ENCODE measurements around the gene EPHA6.

Gene EPHA6

GRCh38 chr3:97043411-97043810 lies 229.0 kb downstream of the EPHA6 start:
- Histone ChIP-seq H3K4me3 (ENCODE audit: low read depth, low read length) (no peak overlapping the region), H3K27me3 (ENCODE audit: insufficient read depth, low read depth, severe bottlenecking) (no peaks in the 10 kb centered on the region), H3K27ac (no peak overlapping the region), H3K9me3 (ENCODE audit: severe bottlenecking) (no peaks in the 10 kb centered on the region), H3K36me3 (no peaks in the 10 kb centered on the region)
- TF ChIP-seq CTCF (IDR thresholded peaks at IDR 0.05; ENCODE audit: low read depth, low read length): no peak
- DNase-seq: no peak

DNA sequence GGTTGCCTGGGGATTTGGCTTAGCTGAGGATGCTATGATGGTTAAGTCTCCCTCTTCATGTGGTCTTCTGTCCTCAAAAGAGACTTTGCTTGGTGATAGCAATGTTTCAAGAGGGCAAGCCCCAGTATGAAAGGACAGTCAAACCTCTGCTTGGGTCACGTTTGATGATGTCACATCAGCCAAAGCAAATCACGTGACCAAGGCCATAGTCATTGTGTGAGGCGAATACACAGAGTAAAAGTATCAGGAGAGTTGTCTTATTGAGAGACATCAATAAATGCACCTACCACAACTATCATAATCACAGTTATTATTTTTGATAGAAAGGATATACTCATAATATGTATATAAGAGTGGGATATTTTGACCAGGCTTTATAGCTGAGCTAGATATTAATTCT lies 243.0 kb downstream of the EPHA6 start:
- Histone ChIP-seq H3K27me3 (ENCODE audit: insufficient read depth, low read depth, severe bottlenecking) (no peaks in the 10 kb centered on the region), H3K9me3 (ENCODE audit: severe bottlenecking) (no peaks in the 10 kb centered on the region), H3K36me3 (no peaks in the 10 kb centered on the region), H3K27ac (no peak overlapping the region), H3K4me3 (ENCODE audit: low read depth, low read length) (no peak overlapping the region)
- no peak for TF ChIP-seq CTCF (IDR thresholded peaks at IDR 0.05; ENCODE audit: low read depth, low read length)
- no peak for DNase-seq

GRCh38 chr3:97059168-97059567 lies 244.8 kb downstream of the EPHA6 start:
- no peaks in the 10 kb centered on the region for H3K36me3 ChIP-seq
- H3K9me3 ChIP-seq (ENCODE audit: severe bottlenecking): no peaks in the 10 kb centered on the region
- TF ChIP-seq CTCF (IDR thresholded peaks at IDR 0.05; ENCODE audit: low read depth, low read length): no peak
- H3K27ac ChIP-seq: no peak overlapping the region
- no peak for DNase-seq
- H3K27me3 ChIP-seq (ENCODE audit: insufficient read depth, low read depth, severe bottlenecking): no peaks in the 10 kb centered on the region
- H3K4me3 ChIP-seq (ENCODE audit: low read depth, low read length): no peak overlapping the region

GRCh38 chr3:97066531-97066930 lies 252.1 kb downstream of the EPHA6 start:
- TF ChIP-seq CTCF (IDR thresholded peaks at IDR 0.05; ENCODE audit: low read depth, low read length): no peak
- no peaks in the 10 kb centered on the region for H3K9me3 ChIP-seq (ENCODE audit: severe bottlenecking)
- no peak for DNase-seq
- no peaks in the 10 kb centered on the region for H3K27me3 ChIP-seq (ENCODE audit: insufficient read depth, low read depth, severe bottlenecking)
- H3K27ac ChIP-seq: no peak overlapping the region
- no peaks in the 10 kb centered on the region for H3K36me3 ChIP-seq
- no peak overlapping the region for H3K4me3 ChIP-seq (ENCODE audit: low read depth, low read length)

- Histone ChIP-seq H3K27me3 (ENCODE audit: insufficient read depth, low read depth, severe bottlenecking) (no peaks in the 10 kb centered on the region), H3K9me3 (ENCODE audit: severe bottlenecking) (no peaks in the 10 kb centered on the region), H3K36me3 (no peaks in the 10 kb centered on the region), H3K27ac (no peak overlapping the region), H3K4me3 (ENCODE audit: low read depth, low read length) (no peak overlapping the region)
- TF ChIP-seq CTCF (IDR thresholded peaks at IDR 0.05; ENCODE audit: low read depth, low read length): no peak
- DNase-seq: no peak
Measured at GRCh38 chr3:97070302-97070701, 255.9 kb downstream of the EPHA6 start.

GRCh38 chr3:97074546-97074945 lies 260.2 kb downstream of the EPHA6 start:
- H3K9me3 ChIP-seq (ENCODE audit: severe bottlenecking): no peaks in the 10 kb centered on the region
- no peaks in the 10 kb centered on the region for H3K36me3 ChIP-seq
- no peak overlapping the region for H3K27ac ChIP-seq
- DNase-seq: no peak
- H3K27me3 ChIP-seq (ENCODE audit: insufficient read depth, low read depth, severe bottlenecking): no peaks in the 10 kb centered on the region
- no peak for TF ChIP-seq CTCF (IDR thresholded peaks at IDR 0.05; ENCODE audit: low read depth, low read length)
- no peak overlapping the region for H3K4me3 ChIP-seq (ENCODE audit: low read depth, low read length)

Data from WERI-Rb-1 (cell line).